HG03439 (cell line): ENCODE measurements around the gene CCDC78.

Experiments
- ATAC-seq: cut with Tn5 transposase; IDR thresholded peaks from one replicate; pipeline ENCODE4 v1.9.1; 2021; ENCODE audit warnings: mild to moderate bottlenecking, moderate library complexity; ENCODE audit not compliant: unreplicated experiment

Gene CCDC78

DNA sequence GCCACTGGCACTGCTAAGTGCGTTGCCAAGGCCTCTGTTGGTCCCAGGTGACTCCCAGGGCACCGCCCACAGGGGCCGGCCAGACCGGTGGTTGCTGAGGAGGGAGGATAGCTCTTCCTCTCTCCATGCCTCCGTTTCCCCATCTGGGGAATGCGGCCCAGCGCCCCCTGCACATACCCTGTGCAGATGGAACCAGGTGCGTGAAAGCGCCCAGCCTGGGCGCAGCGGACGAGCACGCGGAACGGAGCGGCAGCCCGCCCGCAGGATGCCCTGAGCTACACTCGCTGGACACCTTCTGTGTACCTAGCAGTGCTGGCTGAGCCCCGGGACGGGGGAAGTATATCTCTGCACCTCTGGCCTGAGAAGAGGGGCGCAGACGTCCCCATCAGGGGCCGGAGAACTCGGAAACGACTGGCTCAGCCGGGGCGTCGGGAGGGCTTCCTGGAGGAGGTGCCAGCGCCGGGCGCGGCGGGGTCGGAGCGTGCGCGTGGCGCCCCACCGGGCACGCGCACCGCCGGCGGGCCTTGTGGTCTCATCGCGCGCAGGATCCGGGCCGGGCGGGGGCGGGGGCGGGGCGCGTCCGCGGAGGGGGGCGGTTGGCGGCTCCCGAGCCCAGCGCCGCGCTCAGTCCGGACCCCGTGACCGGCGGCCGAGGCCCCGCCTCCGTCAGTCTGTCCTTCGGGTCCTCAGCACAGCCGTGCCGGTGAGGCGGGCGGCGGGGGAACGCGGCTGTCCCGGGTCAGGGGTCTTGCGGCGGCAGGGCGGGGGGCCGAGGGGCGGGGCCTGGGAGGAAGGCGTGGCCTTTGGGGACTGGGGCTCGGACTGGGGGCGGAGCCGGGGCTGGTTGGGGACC is at the start of gene CCDC78, which contains the start of gene HAGHL:
CCDC78 (minus strand) TSS at position 6 of the 853 bp plus-strand sequence. CDS start 76 bp downstream, outside the sequence.
HAGHL (plus strand) TSS at position 669 of the 853 bp plus-strand sequence. CDS start 404 bp downstream, outside the sequence.
- no peak for ATAC-seq

DNA sequence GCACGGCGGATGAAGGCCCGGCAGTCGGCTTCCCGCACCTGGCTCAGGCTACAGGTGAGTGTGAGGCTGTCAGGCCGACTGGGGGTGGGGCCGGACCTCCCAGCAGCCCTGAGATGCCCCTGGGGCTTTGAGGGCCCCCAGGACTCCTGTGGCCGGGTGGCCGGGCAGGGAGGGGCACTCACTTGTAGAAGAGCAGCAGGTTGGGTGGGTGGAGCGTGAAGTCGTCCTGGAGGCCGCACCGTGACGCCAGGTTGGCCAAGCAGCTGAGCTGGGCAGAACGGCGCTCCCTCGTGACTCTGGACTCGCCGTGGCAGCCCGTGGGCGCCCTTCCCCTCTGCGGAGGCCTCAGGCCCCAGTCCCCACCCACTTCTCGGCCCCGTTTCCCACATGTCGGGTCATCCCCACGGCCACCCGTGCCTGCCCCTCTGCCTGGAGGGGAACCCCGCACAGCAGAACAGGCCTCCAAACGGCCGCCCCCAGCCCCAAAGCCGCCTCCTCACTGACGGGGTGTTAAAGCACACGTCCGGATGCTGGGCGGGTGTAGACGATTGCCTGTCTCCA is 49.1 kb upstream of the CCDC78 start:
- ATAC-seq = no peak

DNA sequence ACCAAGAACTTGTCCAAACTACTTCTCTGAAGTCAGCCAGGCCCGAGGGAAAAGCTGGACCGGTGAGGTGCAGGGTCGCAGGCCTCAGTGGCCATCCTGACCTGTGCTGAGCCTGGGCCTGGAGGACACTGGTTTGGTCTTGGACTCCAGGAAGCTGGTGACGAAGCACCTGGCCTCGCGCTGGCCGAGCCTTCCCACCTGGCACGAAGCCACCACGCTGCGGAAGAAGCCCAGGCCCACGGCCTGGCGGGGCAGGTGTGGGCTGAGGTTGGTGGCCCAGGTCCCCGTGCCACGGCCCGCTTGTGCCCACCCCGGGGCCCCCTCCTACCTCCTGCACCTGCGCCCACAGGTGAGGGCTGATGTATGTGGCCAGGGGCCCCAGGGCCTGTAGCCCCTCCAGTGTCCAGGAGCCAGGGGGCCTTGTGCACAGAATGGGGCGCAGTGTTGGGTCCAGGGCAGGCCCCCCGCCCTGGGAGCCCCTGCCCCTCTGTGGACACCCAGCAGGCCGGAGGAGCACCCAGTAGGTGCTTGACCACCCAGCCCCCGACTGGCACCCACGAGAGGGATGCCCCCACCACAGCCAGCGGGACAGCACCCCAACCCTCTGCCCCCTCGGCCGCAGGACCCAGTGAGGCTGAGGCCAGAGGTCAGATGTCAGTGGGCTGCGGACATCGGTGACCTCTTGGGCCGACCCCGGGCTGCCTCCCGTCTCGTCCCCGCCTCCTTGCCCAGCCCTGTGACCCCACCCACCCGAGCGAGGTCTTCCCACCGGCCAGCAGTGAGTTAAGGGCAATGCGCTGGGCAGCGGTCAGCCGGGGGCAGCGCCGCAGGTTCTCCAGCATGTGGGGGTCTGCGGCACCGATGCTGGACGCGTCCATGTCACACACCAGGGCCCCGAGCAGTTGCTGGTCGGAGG is 48.1 kb upstream of the CCDC78 start:
- no peak for ATAC-seq

DNA sequence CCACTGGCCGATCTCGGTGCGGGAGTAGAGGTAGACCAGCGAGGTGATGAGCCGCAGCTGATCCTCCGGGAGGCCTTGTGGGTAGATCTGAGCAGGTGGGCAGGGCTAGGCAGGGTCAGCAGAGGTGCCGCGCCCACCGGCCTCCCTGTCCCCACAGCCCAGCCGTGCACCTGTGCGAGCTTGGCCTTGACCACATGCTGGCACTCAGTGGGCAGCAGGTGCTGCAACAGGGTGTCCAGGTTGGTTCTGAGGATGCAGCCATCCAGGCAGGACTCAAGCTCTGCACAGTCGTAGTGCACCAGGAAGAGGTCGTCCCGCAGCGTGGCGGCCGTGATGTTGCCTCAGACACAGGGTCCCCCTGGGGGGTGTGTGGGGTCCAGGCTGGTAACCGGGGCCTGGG is 46.7 kb upstream of the CCDC78 start:
- no peak for ATAC-seq

DNA sequence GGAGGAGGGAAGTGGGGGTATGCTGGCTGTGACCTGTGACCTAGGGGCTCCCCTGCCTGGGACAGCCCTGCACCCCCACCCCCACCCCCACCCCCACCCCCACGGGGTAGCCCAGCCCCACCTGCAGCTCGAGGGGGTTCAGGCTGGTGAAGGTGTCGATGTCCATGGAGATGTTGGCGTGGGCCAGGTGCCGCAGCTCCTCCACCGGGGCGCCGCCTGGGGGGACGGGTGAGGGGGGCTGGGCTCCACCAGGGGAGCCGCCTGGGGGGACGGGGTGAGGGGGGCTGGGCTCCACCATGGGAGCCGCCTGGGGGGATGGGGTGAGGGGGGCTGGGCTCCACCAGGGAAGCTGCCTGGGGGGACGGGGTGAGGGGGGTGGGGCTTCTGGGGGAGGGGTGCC is 44.2 kb upstream of the CCDC78 start:
- ATAC-seq = no peak

DNA sequence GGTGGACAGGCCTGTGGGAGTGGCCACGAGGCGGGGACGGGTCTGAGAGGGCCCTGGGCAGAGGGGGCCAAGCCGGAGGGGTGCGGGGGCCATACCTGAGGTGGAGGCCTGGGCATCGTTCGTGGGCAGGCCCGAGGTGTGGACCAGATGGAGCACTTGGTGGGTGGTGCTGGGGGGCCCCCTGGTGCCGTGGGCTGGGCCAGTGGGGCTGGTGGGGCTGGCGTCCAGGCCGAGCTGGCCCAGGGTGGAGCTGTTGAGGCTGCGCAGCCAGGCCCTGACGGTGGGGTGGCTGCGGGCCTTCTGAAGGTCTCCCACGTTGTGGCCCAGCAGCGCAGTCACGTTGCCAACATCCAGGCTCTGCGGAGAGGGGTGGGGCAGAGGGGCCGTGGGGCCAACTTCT is 43.7 kb upstream of the CCDC78 start:
- ATAC-seq = no peak

DNA sequence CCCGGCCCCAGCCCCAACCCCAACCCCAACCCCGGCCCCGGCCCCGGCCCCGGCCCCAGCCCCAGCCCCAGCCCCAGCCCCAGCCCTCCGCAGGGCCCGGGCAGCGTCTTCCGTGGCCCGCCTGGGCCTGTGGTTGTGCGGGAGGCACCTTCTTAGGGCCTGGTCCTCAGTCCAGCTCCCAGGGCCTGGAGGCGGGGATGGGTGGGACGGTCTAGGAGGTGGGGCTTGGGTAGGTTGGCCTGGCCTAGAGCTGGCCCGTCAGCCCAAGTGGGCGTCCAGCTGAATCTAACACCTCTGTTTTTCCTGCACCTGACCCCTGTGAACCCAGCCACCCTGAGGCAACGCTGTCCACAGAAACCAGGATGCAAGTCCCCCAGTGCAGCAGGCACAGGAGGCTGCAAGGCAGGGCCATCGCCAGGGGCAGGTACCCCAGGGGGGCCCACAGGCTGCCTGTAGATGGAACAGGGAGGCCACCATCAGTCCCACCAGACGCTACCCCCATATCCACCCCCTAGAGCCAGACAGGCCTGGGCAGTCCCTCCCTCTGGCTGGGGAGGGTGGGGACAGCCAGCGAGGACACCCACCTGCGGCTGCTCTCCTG is 43.0 kb upstream of the CCDC78 start:
- ATAC-seq = no peak

DNA sequence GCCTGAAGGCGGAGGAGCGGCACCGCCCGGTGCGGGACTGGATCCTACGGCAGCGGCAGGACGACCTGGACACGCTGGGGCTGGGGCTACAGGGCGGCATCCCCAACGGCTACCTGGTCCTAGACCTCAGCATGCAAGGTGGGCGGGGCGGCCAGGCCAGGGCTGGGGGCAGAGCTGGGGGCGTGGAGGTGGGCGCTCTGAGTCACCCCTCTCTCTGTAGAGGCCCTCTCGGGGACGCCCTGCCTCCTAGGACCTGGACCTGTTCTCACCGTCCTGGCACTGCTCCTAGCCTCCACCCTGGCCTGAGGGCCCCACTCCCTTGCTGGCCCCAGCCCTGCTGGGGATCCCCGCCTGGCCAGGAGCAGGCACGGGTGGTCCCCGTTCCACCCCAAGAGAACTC is 42.2 kb upstream of the CCDC78 start:
- ATAC-seq = no peak

DNA sequence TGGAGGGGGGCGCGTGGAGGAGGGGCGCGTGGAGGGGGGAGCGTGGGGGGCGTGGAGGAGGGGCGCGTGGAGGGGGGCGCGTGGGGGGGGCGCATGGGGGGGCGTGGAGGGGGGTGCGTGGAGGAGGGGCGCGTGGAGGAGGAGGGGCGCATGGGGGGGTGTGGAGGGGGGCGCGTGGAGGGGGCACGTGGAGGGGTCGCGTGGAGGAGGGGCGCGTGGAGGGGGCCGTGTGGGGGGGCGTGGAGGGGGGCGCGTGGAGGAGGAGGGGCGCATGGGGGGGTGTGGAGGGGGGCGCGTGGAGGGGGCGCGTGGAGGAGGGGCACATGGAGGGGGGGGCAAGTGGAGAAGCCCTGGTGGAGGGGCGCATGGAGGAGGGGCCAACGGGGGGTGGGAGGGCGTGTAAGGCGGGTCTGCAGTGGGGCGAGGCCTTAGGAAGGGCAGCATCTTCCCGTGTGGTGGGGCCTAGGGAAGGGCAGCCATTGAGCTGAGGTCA is 41.5 kb upstream of the CCDC78 start:
- ATAC-seq = no peak

DNA sequence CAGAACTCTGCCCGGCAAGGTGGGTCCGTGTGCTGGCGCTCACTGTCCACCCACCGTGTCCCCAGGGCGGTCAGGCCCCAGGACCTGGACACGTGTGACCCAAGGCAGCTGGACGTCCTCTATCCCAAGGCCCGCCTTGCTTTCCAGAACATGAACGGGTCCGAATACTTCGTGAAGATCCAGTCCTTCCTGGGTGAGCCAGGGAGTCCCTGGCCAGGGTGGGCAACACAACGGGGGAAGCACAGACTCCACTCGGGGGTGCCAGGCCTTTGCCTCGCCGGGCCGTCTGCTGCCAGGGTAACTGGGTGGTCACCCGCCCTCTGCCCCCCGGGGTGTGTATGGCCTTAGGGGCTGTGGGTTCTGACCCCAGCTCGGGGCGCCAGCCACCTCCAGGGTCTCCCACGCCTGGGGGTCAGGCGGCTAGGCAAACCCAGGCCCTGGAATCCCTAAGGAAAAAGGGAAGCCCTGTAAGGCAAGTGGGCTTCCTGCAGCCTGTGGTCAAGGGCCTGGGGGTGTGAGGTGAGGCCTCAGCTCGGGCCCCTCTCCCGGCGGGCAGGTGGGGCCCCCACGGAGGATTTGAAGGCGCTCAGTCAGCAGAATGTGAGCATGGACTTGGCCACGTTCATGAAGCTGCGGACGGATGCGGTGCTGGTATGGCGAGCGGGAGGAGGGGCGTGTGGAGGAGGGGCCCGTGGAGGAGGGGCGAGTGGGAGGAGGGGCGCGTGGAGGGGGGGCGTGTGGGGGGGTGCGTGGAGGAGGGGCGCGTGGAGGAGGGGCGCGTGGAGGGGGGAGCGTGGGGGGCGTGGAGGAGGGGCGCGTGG is 40.8 kb upstream of the CCDC78 start:
- no peak for ATAC-seq

DNA sequence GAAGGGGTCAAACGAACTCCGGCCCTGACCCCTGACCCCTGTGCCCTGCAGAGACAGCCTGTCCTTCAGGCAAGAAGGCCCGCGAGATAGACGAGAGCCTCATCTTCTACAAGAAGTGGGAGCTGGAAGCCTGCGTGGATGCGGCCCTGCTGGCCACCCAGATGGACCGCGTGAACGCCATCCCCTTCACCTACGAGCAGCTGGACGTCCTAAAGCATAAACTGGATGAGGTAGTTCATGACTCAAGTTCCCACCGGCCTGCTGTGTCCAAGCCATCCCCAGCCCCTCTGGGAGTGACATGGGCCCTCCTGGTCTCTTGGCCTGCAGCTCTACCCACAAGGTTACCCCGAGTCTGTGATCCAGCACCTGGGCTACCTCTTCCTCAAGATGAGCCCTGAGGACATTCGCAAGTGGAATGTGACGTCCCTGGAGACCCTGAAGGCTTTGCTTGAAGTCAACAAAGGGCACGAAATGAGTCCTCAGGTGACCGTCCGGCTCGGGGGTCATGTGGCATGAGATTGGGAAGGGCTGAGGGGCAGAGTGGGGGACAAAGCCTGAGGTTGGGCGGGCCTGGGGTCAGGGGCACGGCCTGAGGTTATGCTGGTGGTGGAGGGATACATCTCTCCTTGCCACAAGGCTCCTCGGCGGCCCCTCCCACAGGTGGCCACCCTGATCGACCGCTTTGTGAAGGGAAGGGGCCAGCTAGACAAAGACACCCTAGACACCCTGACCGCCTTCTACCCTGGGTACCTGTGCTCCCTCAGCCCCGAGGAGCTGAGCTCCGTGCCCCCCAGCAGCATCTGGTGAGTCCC is 40.0 kb upstream of the CCDC78 start:
- no peak for ATAC-seq

DNA sequence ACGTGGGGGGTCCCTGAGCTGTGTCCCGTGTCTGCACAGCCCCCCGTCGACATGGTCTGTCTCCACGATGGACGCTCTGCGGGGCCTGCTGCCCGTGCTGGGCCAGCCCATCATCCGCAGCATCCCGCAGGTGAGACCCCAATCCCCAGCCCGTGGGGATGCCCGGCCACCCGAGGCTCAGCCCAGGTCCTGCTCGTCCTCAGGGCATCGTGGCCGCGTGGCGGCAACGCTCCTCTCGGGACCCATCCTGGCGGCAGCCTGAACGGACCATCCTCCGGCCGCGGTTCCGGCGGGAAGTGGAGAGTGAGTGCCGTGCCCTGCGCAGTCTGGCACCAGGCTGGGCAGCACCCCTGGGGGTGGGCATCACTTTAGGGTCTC is 39.2 kb upstream of the CCDC78 start:
- ATAC-seq = no peak

DNA sequence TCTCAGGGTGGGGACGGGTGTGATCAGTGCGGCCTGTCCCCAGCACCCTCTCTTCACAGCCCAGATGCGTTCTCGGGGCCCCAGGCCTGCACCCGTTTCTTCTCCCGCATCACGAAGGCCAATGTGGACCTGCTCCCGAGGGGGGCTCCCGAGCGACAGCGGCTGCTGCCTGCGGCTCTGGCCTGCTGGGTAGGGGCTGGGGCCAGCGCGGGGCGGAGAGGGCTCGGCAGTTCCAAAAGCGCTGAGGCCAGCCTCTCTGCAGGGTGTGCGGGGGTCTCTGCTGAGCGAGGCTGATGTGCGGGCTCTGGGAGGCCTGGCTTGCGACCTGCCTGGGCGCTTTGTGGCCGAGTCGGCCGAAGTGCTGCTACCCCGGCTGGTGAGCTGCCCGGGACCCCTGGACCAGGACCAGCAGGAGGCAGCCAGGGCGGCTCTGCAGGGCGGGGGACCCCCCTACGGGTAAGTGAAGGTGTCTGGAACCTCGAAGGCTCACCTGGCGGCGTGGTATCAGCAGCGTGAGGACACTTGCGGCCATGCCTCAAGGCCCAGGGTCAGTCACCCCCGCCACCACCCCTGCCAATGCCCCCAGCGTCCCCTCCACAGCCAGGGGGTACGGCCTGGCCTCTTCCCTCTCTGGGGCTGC is 38.7 kb upstream of the CCDC78 start:
- no peak for ATAC-seq

DNA sequence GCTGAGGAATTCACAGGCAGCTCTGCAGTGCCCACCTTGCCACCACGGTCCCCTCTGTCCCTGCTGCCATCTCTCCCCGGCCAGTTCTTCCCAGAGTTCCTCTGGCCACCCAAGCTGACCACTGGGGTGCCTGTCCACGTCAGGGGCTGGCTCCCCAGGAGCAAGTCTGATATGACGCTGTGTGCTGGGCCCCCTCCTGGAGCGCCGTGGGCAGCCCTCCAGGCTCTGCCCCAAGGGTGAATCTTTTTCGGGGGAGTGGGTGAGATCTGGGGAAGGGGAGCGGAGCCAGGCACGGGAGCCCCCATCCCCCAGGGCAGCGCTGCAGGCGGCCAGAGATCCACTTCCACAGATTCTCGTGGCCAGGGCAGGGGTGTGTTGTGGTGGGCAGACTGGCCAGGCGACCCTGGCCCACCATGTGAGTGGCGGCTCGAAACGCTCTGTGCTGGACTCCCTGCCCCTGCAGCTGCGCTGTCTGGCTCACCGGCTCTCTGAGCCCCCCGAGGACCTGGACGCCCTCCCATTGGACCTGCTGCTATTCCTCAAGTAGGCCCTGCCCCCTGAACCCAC is 38.0 kb upstream of the CCDC78 start:
- no peak for ATAC-seq

DNA sequence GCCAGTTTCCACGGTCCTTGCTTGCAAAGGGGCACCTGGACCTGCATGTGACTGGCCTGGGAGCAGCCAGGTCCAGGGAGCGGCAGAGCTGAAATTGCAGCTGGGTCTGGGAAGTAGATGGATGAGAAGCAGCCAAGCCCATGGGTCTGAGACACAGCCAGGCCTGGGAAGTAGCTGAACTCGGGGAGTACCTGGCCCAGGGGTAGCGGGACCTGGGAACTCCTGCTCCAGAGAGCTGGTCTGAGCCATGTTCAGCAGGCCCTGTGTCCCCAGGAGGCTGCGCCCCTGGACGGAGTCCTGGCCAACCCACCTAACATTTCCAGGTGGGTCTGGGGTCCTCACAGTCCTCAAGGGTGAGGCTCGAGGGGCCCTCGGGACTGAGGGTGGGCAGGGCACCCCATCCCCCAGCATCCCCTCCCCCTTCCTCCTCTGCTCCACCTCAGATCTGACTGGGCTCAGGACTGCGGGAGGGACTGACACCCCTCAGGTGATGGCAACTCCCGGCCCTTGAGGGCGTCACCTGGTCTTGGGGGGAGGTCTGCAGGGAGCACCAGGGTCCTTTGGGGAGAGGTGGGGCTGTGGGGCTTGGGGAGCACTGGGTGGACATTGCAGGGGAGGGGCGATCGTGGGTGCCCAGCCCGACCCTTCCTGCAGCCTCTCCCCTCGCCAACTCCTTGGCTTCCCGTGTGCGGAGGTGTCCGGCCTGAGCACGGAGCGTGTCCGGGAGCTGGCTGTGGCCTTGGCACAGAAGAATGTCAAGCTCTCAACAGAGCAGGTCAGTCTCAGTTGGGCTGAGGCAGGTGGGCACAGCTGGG is 37.3 kb upstream of the CCDC78 start:
- no peak for ATAC-seq

DNA sequence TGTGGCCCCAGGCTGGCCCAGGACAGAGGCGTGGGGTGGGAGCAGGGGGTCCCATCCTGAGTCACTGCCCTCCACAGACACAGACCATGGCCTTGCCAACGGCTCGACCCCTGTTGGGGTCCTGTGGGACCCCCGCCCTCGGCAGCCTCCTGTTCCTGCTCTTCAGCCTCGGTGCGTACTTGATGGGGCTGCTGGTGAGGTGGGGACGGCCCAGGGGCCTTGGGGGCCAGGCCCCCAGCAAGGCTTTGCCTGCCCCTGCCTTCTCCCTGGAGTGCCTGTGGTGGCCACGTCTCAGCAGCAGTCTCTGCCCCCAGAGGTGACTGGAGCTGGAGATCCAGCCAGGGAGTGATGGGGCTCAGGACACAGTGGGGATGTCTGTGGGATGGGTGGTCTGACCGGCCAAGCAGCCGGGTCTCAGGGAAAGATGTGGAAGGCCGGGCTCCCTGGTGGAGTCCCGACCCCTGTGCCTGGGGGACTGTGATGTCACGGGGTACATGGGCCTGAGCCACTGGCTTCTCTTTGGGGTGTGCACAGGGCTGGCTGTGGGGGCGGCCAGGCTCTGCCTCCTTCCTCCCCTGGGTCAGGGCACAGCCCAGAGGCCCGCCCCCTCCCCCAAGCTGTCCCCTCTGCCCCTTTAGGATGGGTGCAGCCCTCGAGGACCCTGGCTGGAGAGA is 36.5 kb upstream of the CCDC78 start:
- no peak for ATAC-seq
